Measurements from ENCODE around the gene PDCL3.

Gene PDCL3

DNA sequence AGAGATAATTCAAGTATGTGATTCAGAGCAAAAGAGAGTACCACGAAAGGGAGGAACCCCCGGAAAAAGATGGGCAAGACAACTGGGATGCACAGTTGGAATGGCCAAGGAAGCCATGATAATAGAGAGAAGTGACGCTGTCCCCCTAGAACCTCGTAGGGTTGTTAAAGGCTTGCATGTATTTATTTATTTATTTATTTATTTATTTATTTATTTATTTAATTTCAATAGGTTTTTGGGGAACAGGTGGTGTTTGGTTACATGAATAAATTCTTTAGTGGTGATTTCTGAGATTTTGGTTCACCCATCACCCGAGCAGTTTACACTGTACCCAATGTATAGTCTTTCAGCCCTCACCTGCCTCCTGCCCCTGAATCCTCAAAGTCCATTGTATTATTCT, 11.5 kb upstream of the PDCL3 start:
- TF ChIP-seq TEAD4 (IDR thresholded peaks at IDR 0.05) (no peak), EGR1 (IDR thresholded peaks at IDR 0.05) (no peak), CEBPB (IDR thresholded peaks at IDR 0.05) (no peak), EP300 (IDR thresholded peaks at IDR 0.05; ENCODE audit: borderline replicate concordance) (no peak), RAD21 (IDR thresholded peaks at IDR 0.05; ENCODE audit: low read depth) (no peak), MAX (IDR thresholded peaks at IDR 0.05) (no peak), FOXM1 (IDR thresholded peaks at IDR 0.05; ENCODE audit: borderline replicate concordance, low read depth) (no peak), ZBTB7A (IDR thresholded peaks at IDR 0.05; ENCODE audit: low read depth) (no peak), TAF1 (IDR thresholded peaks at IDR 0.05; ENCODE audit: low read depth) (no peak), NFIC (IDR thresholded peaks at IDR 0.05) (no peak), CREB1 (IDR thresholded peaks at IDR 0.05; ENCODE audit: low read depth) (no peak), YY1 (IDR thresholded peaks at IDR 0.05; ENCODE audit: low read depth) (no peak), TCF12 (IDR thresholded peaks at IDR 0.05; ENCODE audit: low read depth) (no peak)
- TF ChIP-seq, protein P1, sequence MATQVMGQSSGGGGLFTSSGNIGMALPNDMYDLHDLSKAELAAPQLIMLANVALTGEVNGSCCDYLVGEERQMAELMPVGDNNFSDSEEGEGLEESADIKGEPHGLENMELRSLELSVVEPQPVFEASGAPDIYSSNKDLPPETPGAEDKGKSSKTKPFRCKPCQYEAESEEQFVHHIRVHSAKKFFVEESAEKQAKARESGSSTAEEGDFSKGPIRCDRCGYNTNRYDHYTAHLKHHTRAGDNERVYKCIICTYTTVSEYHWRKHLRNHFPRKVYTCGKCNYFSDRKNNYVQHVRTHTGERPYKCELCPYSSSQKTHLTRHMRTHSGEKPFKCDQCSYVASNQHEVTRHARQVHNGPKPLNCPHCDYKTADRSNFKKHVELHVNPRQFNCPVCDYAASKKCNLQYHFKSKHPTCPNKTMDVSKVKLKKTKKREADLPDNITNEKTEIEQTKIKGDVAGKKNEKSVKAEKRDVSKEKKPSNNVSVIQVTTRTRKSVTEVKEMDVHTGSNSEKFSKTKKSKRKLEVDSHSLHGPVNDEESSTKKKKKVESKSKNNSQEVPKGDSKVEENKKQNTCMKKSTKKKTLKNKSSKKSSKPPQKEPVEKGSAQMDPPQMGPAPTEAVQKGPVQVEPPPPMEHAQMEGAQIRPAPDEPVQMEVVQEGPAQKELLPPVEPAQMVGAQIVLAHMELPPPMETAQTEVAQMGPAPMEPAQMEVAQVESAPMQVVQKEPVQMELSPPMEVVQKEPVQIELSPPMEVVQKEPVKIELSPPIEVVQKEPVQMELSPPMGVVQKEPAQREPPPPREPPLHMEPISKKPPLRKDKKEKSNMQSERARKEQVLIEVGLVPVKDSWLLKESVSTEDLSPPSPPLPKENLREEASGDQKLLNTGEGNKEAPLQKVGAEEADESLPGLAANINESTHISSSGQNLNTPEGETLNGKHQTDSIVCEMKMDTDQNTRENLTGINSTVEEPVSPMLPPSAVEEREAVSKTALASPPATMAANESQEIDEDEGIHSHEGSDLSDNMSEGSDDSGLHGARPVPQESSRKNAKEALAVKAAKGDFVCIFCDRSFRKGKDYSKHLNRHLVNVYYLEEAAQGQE (IDR thresholded peaks at IDR 0.05; ENCODE audit: low read depth) = no peak

- no peak for TF ChIP-seq EP300 (IDR thresholded peaks at IDR 0.05; ENCODE audit: borderline replicate concordance)
- TF ChIP-seq TEAD4 (IDR thresholded peaks at IDR 0.05) = no peak
- no peak for TF ChIP-seq FOXM1 (IDR thresholded peaks at IDR 0.05; ENCODE audit: borderline replicate concordance, low read depth)
- TF ChIP-seq, protein P1 (IDR thresholded peaks at IDR 0.05; ENCODE audit: low read depth) = no peak
- no peak for TF ChIP-seq CREB1 (IDR thresholded peaks at IDR 0.05; ENCODE audit: low read depth)
- no peak for TF ChIP-seq RAD21 (IDR thresholded peaks at IDR 0.05; ENCODE audit: low read depth)
- TF ChIP-seq CEBPB (IDR thresholded peaks at IDR 0.05) = no peak
- no peak for TF ChIP-seq ZBTB7A (IDR thresholded peaks at IDR 0.05; ENCODE audit: low read depth)
- TF ChIP-seq MAX (IDR thresholded peaks at IDR 0.05) = no peak
- TF ChIP-seq TAF1 (IDR thresholded peaks at IDR 0.05; ENCODE audit: low read depth) = no peak
- TF ChIP-seq EGR1 (IDR thresholded peaks at IDR 0.05) = no peak
- TF ChIP-seq NFIC (IDR thresholded peaks at IDR 0.05) = no peak
- TF ChIP-seq USF1 (IDR thresholded peaks at IDR 0.05) = no peak
- no peak for TF ChIP-seq YY1 (IDR thresholded peaks at IDR 0.05; ENCODE audit: low read depth)
- TF ChIP-seq TCF12 (IDR thresholded peaks at IDR 0.05; ENCODE audit: low read depth) = no peak
Observed at GRCh38 chr2:100554798-100555407, 7.9 kb upstream of the PDCL3 start.

GRCh38 chr2:100556746-100557145, 6.0 kb upstream of the PDCL3 start:
- TF ChIP-seq, protein P1 (IDR thresholded peaks at IDR 0.05; ENCODE audit: low read depth) = no peak
- no peak for TF ChIP-seq USF1 (IDR thresholded peaks at IDR 0.05)
- no peak for TF ChIP-seq CEBPB (IDR thresholded peaks at IDR 0.05)
- TF ChIP-seq TEAD4 (IDR thresholded peaks at IDR 0.05) = no peak
- TF ChIP-seq CREB1 (IDR thresholded peaks at IDR 0.05; ENCODE audit: low read depth) = no peak
- no peak for TF ChIP-seq RAD21 (IDR thresholded peaks at IDR 0.05; ENCODE audit: low read depth)
- TF ChIP-seq EP300 (IDR thresholded peaks at IDR 0.05; ENCODE audit: borderline replicate concordance) = no peak
- no peak for TF ChIP-seq EGR1 (IDR thresholded peaks at IDR 0.05)
- TF ChIP-seq ZBTB7A (IDR thresholded peaks at IDR 0.05; ENCODE audit: low read depth) = no peak
- TF ChIP-seq TAF1 (IDR thresholded peaks at IDR 0.05; ENCODE audit: low read depth) = no peak
- no peak for TF ChIP-seq FOXM1 (IDR thresholded peaks at IDR 0.05; ENCODE audit: borderline replicate concordance, low read depth)
- no peak for TF ChIP-seq TCF12 (IDR thresholded peaks at IDR 0.05; ENCODE audit: low read depth)
- no peak for TF ChIP-seq NFIC (IDR thresholded peaks at IDR 0.05)
- TF ChIP-seq MAX (IDR thresholded peaks at IDR 0.05) = no peak

Data from Ishikawa (cell line).